ENCODE results near the gene ANKS1B.

Gene ANKS1B

GRCh38 chr12:98903875-98904274 is 1080.9 kb downstream of the ANKS1B start:
- no peak for DNase-seq

DNA sequence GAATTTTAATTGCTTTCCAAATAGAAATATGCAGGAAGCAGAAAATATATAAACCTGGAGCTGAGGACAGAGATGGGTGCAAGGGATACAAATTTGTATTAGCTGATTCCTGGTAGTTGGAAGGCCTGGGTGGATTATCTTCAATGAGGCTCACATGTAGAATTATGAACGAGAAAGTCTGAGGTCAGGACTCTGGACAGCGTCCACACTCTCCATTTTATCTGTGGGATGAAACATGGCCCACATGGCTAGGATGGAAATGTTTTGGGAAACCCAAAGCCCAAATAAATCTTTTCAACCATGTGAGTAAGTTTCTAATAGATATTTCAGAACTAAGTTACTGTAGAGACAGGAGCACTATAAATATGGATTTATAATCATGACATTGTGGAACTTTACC is 1083.5 kb downstream of the ANKS1B start:
- no peak for DNase-seq

- no peak for DNase-seq
Measured at GRCh38 chr12:98896938-98897337, 1087.8 kb downstream of the ANKS1B start.

GRCh38 chr12:98895086-98895651 is 1089.6 kb downstream of the ANKS1B start:
- DNase-seq: peak in 1 of 2 donors; percentile 6

- DNase-seq: peak in 1 of 2 donors; percentile 5
Measured at GRCh38 chr12:98894412-98895085, 1090.2 kb downstream of the ANKS1B start.

DNA sequence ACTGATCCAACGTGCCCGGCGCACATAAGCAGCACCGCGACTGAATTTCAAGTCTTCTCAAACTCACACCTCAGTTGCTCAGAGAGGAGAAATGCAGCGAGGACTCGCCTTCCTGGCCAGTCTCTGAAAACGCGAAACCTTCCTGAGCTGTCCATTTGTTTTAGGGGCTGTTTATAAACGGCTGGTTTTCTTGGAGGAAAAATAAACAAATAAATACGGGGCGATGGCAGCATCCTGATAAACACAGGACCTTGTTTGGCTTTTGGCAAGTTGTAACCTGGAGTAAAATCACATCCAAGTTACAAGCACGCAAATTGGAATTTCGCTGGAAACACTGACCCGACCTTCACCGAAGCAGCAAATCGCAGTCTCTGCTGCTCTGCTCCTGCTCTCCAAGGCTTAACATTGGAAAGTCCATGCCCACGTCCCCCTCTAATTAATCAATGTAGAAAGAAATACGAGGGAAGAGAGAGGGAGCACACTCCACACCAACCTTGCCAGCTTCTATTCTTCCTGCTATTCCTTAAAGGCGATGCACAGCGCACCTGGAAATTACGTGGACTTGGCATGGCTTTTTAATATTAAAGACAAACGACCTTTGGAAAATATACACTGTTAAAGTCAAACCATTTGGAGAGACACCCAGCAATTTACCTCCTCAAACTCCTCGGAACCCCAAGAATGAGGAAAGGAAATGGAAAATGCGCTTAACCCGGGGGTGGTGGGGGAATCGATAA is 1090.9 kb downstream of the ANKS1B start:
- no peak for DNase-seq

GRCh38 chr12:98893126-98893674 is 1091.5 kb downstream of the ANKS1B start:
- no peak for DNase-seq

DNA sequence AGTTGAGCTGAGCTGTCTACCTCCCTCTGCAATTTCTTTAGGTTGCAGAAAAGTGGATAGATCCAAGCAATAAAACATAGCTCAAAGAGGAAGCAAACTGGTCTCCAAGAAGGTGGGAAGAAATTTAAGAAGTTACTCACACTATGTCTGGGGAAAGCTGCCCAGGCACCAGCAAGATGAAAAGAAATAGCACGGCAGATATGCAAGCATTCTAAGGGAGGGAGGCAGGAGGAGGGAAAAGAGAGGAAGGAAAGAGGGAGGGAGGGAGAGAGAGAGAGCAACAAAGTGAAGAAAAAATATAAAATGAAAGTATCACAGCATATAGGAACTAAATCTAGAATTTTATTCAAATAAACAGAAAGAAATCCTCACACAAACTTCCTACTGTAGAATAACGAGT is 1099.0 kb downstream of the ANKS1B start:
- DNase-seq: no peak

DNA sequence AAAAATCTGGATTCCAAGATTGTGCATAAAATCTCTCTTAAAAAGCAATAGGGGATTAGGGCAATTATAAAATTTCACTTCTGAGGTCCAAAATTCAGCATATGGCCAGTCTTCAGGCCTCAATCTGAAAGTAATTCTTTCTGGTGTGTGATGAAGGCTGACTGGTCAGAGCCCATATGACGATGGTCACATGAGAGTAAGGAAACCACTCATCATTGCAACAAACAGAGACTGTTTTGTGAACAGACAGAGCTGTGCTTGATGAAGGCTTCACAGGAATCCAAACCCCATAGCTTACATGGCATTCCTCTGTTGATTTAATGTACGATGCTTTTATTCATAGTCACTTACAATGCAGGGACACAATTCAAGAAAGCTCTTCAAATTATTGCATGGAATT is 1101.5 kb downstream of the ANKS1B start:
- DNase-seq: no peak

GRCh38 chr12:98882526-98882925 is 1102.2 kb downstream of the ANKS1B start:
- no peak for DNase-seq

DNA sequence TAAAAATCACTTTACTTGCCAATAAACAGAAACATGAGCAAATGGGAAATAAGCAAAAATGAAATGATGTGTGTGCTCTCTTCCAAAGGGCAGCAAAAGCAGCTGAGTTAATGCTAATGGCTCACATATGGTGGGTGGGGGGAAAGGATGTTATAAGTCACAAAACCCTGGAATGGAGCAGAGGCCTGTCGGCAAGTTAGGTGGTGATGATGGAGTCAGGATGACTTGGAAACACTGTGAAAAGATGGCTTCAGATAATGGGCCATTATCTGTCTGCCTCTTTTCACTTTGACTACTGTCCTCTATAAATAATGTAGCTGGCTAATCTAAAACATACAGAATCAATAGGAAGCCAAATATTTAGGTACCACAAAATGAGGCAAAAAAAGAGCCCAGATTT is 1111.0 kb downstream of the ANKS1B start:
- no peak for DNase-seq

DNA sequence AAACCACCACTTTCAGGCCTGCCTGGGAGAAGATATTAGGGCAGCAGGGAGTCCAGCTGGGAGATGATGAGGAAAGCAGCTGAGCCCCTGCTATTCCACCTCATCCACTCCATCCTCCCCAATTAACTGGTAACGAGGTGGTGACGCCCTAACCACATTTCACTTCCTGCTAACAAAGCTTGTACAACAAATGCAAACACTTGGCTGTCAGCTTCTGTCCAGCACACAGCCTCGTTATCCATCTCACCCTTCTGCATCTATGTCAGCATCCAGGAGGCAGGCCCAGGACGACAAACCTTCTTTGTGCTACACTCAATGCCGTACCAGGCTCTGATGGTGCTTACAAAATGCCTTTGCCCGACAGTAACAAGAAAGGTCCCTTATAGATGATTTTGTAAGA is 1114.2 kb downstream of the ANKS1B start:
- no peak for DNase-seq

DNA sequence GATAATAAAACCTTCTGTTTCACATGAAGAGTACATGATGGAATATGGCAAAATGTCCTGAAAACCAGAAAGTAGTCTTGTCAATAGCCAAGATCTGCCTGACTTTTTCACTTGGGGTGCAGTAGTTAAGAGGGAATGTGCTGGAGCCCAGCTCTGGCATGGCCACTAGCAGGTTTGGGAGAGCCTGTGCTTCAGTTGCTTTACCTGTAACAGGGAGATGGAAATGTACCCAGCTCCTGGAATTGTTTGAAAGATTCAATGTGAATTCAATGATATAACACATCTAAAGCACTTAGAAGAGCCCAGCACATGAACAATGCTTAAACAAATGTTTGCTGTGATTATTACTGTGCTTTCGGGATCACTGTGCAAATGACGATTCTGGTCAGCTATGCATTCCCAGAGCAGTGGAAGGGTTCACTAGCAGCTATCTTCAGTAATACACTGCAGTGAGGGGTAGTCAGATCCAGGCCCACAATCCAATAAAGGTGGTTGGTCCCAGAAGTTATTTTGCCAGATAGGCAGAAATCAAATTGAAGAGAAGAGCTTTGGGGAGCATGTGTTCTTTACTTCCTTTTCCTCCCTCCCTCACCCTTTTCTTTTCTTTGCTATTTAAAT is 1114.7 kb downstream of the ANKS1B start:
- DNase-seq: no peak

- DNase-seq: no peak
Measured at GRCh38 chr12:98868538-98868937, 1116.2 kb downstream of the ANKS1B start.

DNA sequence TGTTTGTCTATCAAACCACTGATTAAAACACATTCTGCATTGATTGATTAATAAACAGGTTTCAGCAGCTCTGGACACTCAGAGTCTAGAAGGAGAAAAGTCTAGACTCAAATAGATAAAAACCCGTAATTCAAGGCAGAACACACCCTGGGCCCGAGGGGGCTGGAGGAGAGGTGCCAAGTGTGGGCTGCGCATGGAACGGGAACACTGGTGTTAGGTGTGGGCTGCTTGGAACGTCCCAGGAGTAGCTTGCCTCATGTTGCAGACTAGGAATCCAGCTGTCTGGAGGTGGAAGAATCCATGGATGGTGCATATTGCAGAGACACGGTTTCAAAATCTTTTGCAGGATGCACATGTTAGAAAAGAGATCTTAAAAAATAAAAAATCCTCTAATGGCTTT is 1116.7 kb downstream of the ANKS1B start:
- no peak for DNase-seq

- no peak for DNase-seq
Measured at GRCh38 chr12:98864363-98864762, 1120.4 kb downstream of the ANKS1B start.

DNA sequence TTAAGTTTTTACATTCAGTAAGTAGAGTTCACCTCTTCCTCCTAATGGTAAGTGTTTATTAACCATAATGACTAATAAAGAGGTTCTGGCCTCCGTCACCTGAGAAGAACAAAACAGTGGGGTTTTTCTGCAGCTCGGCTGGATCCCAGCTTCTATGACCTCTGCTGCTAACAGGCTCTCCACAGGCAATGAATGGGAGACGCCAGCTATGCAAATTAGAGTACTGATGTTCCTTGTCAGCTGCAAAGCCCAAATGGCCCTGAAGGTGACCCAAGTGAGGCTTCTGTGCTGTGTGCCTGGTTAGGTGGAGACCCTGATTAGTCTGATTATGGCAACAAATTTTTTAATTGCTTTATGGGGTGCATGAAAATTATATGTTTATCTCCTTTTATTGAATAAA is 1121.6 kb downstream of the ANKS1B start:
- no peak for DNase-seq

DNA sequence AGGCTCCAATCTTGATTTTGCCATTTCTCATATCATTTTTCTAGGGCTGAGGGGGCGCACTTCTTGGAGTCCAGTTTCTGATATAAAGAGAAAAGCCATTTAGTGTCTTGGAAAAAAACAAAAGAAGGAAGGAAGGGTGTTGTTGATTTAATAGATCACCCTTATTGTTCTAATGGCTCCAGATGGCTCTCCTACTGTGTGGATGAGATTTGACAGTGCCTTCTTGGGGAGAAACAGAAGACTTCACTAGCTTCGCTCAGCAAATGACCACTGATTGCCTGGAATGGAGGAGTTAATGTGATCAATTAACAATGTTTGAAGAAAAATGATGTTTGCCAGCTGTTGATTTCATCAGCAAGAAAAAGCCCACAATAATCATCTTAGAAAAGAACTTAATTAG is 1123.5 kb downstream of the ANKS1B start:
- no peak for DNase-seq

- DNase-seq: no peak
Measured at GRCh38 chr12:98856897-98857540, 1127.7 kb downstream of the ANKS1B start.

DNA sequence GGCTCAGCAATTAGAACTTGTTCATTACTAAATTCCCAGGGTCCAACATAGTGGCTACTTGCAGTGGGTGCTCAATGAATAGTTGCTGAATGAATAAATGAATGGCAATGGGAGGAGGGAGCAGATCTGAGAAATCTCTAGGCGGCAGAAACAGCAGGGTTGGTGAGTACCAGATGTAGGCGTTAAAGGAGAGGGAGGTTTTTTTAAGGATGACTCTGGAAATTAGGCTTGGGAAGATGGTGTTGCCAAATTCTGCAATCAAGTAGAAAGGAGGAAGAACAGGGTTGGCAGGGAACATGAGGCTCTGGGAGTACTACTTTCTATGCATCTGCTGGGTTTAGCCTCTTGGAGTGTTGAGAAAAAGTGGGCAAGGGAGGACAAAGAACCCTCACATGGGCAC is 1132.6 kb downstream of the ANKS1B start:
- DNase-seq: no peak

GRCh38 chr12:98847242-98847641 is 1137.5 kb downstream of the ANKS1B start:
- DNase-seq: no peak

GRCh38 chr12:98845957-98846356 is 1138.8 kb downstream of the ANKS1B start:
- DNase-seq: no peak

GRCh38 chr12:98840325-98840724 is 1144.4 kb downstream of the ANKS1B start:
- no peak for DNase-seq

Data from stimulated activated CD4-positive, alpha-beta T cell treated with anti-CD3 and anti-CD28 coated beads, Interleukin-2, amount 100 ng/mL, for 24 hours (primary cell).